GM18499 (cell line): ENCODE results near the gene TECR.
"Not testable (repeated sequence)": the region's sequence is repeated elsewhere in the genome, so short reads cannot be mapped to it uniquely, and the experiment has no call there.

Experiments used
- ATAC-seq: cut with Tn5 transposase; IDR thresholded peaks from one replicate; pipeline ENCODE4 v1.9.1; 2021; ENCODE audit warnings: moderate number of reproducible peaks; ENCODE audit not compliant: insufficient read depth, unreplicated experiment

Gene TECR

GRCh38 chr19:14558370-14559066 is 29.1 kb downstream of the TECR start:
- no peak for ATAC-seq

- no peak for ATAC-seq
Measured at GRCh38 chr19:14559916-14560775, 30.8 kb downstream of the TECR start.

- ATAC-seq, result no peak
Measured at GRCh38 chr19:14560776-14561108, 31.3 kb downstream of the TECR start.

- ATAC-seq, result no peak
Measured at GRCh38 chr19:14561249-14561648, 31.9 kb downstream of the TECR start.

DNA sequence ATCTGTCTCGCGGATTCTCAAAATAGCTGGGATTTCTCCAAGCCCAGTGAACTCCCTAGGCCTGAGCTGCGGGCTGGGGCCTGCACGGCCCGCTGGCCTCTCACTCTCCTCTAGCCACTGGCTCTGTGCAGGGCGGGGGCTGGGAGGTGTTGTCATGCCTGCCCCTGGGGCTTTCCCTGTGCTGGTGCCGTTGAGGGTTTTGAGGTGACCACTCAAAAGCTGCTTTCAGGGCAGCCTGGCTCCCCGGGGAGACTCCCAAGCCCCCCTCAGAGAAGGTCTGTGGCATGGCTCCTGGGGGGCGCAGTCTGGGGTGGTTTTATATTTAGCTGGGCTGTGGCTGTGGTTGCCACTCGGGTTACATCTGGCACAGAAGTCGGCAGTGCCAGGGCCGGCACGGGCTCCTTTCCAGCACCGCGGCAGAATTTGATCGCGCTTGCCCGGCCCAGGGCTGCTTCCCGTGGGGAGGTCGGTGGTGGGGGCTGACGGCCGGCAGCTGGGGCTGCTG is 32.5 kb downstream of the TECR start:
- no peak for ATAC-seq

DNA sequence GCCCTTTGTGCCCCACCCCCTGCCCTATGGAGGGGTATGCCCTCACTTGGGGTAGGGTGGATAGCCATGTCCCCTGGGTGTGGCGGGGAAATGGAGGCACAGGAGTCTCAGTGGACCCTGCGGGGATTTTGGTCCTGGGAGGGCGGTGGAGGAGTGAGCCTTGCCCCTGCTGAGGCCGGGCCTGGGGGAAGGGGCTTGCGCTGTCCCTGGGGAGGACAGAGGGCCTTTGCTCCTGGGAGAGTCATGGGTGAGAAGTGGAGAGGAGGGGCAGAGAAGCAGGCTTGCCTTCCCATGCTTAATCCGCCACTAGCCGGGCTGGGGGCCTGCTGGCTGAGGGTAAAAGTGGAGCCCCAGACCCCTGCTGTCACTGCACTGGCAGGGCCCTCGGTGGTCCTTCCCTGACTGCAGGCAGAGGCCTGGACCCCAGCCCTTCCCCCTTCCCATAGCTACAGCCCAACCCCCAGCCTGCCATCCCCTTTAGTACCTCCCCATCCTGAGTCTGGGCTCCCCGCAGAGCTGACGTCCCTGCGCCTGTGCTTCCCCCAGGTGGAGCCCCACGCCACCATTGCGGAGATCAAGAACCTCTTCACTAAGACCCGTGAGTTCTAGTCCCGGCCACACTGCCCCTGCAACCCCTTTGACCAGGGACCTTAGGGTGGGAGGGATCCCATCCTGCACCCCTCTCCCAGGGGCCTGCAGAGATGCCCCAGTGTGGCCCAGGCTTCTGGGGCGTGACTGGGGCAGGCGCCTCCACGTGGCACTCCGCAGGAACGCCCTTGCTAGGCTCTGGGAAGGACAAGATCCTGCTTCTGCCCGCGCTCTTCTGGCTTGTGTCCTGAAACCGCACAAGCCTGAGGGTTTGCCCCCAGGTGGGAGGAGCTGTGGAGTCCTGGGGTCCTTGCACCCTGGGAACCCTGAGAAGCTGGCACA is 33.5 kb downstream of the TECR start:
- no peak for ATAC-seq

- no peak for ATAC-seq
Measured at GRCh38 chr19:14563590-14563926, 34.2 kb downstream of the TECR start.

DNA sequence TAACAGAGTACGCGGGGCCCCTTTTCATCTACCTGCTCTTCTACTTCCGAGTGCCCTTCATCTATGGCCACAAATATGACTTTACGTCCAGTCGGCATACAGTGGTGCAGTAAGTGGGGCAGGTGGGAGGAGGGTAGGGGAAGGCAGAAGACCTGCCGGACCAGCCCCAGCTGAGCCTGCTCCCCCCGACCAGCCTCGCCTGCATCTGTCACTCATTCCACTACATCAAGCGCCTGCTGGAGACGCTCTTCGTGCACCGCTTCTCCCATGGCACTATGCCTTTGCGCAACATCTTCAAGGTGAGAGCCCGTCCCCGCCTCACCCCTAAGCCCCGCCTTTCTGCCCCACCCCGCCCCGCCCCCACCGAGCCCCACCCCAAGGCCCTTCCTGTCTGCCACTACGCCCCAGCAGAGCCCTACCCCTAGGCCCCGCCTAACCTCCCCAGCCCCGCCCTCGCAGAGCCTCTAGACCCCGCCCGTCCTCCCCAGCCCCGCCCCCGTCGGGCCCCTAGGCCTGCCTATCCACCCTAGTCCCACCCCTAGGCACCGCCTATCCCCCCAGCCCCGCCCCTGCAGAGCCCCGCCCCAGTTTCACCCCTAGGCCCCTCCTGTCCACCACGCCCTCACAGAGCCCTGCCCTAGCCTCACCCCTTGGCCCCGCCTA is 34.7 kb downstream of the TECR start:
- ATAC-seq, result no peak

- ATAC-seq, result not testable (repeated sequence)
Measured at GRCh38 chr19:14564652-14565297, 35.4 kb downstream of the TECR start.

DNA sequence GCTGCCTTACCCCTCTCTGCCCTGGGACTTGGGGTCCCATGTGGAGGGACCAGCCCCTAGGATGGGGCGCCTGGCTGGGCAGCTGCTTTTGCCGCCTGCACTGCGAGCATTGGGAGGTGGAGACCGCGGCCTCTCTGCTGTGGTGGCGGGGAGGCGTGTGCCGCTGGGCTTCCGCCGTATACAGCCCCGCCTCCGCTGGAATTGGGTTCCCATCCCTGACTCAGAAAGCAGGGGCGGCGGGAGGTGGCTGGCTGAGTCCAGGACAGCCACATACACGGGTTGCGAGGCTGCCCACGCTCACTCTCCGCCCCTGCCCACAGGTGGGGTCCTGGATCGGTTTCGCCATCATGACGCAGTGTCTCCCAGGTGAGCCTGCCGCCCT is 35.9 kb downstream of the TECR start:
- ATAC-seq, result no peak

DNA sequence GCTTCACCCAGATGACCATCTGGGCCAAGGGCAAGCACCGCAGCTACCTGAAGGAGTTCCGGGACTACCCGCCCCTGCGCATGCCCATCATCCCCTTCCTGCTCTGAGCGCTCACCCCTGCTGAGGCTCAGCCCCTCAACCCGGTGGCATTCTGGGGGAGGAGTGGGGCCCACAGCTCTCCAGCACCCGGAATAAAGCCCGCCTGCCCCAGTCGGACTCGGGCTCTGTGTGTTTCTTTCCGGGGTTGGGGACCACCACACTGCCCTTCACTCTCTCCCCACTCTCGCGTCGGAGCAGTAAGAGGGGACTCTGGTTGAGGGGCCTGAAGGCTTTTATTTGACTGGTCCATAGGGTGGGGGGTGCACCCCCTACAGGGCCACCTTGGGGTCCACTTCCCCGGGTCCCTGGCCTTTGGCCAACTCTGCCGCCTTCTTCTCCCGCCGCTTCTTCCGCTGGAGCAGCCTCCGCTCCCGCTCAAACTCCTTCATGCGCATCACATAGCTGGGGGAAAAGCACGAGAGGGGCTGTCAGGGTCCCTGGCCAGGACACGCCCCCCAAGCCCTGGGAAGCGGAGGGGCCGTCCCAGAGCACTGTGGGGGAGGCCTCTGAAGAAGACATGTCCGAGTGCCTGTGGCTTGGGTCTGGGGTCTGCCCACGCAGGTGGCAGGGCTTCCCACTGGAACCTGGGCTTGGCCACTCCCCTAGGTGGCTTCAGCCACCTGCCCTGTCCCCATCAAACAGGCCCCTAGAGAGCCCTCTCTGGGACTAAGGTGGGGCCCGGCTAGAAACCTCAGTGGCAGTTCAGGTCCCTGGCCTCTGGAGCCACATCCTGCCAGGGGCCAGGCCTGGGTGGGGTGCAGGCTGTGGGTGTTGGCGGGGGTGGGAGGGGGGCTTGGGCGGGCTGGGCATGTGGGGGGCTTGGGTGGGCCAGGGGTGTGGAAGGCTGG is 36.6 kb downstream of the TECR start:
- no peak for ATAC-seq

GRCh38 chr19:14566712-14567077 is 37.3 kb downstream of the TECR start:
- ATAC-seq, result no peak

GRCh38 chr19:14567079-14567478 is 37.7 kb downstream of the TECR start:
- no peak for ATAC-seq

DNA sequence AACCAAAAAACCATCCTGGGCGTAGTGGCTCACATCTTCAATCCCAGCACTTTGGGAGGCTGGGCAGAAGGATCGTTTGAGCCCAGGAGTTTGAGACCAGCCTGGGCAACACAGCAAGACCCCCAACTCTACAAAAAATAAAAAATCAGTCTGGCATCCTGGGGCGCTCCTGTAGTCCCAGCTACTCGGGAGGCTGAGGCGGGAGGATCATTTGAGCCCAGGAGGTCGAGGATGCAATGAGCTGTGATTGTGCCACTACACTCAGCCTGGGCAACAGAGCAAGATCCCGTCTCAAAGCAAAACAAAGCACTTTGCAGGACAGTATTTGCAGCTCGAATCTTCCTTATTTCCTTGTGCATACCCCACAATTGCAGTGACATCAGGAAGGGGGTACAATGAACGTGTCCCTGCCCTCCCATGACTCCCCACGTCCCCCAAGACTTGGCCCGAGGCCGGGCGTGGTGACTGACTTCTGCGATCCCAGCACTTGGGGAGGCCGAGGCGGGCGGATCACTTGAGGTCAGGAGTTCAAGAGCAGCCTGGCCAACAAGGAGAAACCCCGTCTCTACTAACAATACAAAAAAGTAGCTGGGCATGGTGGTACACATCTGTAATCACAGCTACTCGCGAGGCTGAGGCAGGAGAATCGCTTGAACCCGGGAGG is 41.6 kb downstream of the TECR start:
- ATAC-seq, result no peak

- ATAC-seq, result no peak
Measured at GRCh38 chr19:14571695-14572490, 42.5 kb downstream of the TECR start, which contains the start of gene NDUFB7. Gene NDUFB7, minus strand, starts transcription at chr19:14572066. Its CDS starts 66 bp downstream, at chr19:14572000.

GRCh38 chr19:14575428-14575980 is 46.1 kb downstream of the TECR start:
- no peak for ATAC-seq

DNA sequence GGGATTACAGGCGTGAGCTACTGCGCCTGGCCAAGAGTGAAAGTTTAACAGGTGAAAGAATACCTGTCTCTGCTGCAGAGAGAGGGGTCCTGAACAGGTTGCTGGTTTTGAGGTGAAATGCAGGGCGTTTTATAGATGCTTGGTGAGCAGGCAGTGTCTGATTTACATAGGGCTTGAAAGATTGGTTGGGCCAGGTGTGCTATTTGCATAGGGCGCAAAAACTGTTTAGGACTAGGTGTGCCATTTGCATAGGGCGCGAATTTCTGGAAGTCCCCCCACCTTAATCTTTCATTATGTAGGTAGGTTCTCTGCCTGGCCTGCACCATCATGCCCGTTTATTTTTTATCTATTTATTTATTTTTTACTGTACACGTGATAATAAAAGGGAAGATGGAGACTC is 47.0 kb downstream of the TECR start:
- no peak for ATAC-seq
